T-helper 2 cell treated with Interferon-gamma antibody and Interleukin-4, amounts not matched to agents 5 μg/mL and 100 μg/mL, for 36 hours (primary cell): ENCODE results near the gene SDS.
"Not testable (repeated sequence)": the region's sequence is repeated elsewhere in the genome, so short reads cannot be mapped to it uniquely, and the experiment has no call there.

ENCODE experiments used
- DNase-seq: peaks from one replicate; pipeline ENCODE4 v3.0.0; 2021; ENCODE audit warnings: low spot score
- H3K27ac Mint-ChIP-seq: one replicate; pipeline ENCODE4 v1.8.0; 2021; ENCODE audit warnings: mild to moderate bottlenecking, mixed read lengths
- H3K27me3 Mint-ChIP-seq: one replicate; pipeline ENCODE4 v1.8.0; 2021; ENCODE audit warnings: low read depth, mixed read lengths
- H3K36me3 Mint-ChIP-seq: one replicate; pipeline ENCODE4 v1.8.0; 2021; ENCODE audit warnings: low read depth, mixed read lengths
- H3K4me1 Mint-ChIP-seq: one replicate; pipeline ENCODE4 v1.8.0; 2021; ENCODE audit warnings: low read depth, mixed read lengths
- H3K4me3 Mint-ChIP-seq: one replicate; pipeline ENCODE4 v1.8.0; 2022; ENCODE audit warnings: mild to moderate bottlenecking, moderate library complexity, mixed read lengths
- H3K9me3 Mint-ChIP-seq: one replicate; pipeline ENCODE4 v1.8.0; 2021; ENCODE audit warnings: mixed read lengths

SDS gene

GRCh38 chr12:113369391-113369985, 34.2 kb downstream of the SDS start:
- no peak overlapping the region for H3K4me3 Mint-ChIP-seq
- no peak for DNase-seq
- no peak overlapping the region for H3K27ac Mint-ChIP-seq
- no peaks in the 10 kb centered on the region for H3K9me3 Mint-ChIP-seq
- H3K4me1 Mint-ChIP-seq = peaks cover 6% of the 10 kb centered on the region
- no peaks in the 10 kb centered on the region for H3K27me3 Mint-ChIP-seq
- peaks cover 3% of the 10 kb centered on the region for H3K36me3 Mint-ChIP-seq

- no peak overlapping the region for H3K27ac Mint-ChIP-seq
- no peaks in the 10 kb centered on the region for H3K36me3 Mint-ChIP-seq
- no peaks in the 10 kb centered on the region for H3K27me3 Mint-ChIP-seq
- H3K9me3 Mint-ChIP-seq = no peaks in the 10 kb centered on the region
- no peak overlapping the region for H3K4me3 Mint-ChIP-seq
- no peak for DNase-seq
- H3K4me1 Mint-ChIP-seq = peaks cover 6% of the 10 kb centered on the region
Measured at GRCh38 chr12:113368331-113368730, 35.4 kb downstream of the SDS start.

GRCh38 chr12:113366827-113367226, 36.9 kb downstream of the SDS start:
- Mint-ChIP-seq H3K9me3 (no peaks in the 10 kb centered on the region), H3K4me3 (no peak overlapping the region), H3K27me3 (no peaks in the 10 kb centered on the region), H3K4me1 (peaks cover 6% of the 10 kb centered on the region), H3K36me3 (no peaks in the 10 kb centered on the region), H3K27ac (no peak overlapping the region)
- no peak for DNase-seq

- Mint-ChIP-seq H3K27ac (no peak overlapping the region), H3K9me3 (no peaks in the 10 kb centered on the region), H3K4me1 (peaks cover 2% of the 10 kb centered on the region), H3K27me3 (no peaks in the 10 kb centered on the region), H3K4me3 (no peak overlapping the region), H3K36me3 (no peaks in the 10 kb centered on the region)
- no peak for DNase-seq
Measured at GRCh38 chr12:113365639-113366395, 37.9 kb downstream of the SDS start.

GRCh38 chr12:113364698-113365097, 39.0 kb downstream of the SDS start:
- DNase-seq = no peak
- no peak overlapping the region for H3K27ac Mint-ChIP-seq
- H3K9me3 Mint-ChIP-seq = no peaks in the 10 kb centered on the region
- H3K36me3 Mint-ChIP-seq = no peaks in the 10 kb centered on the region
- no peaks in the 10 kb centered on the region for H3K27me3 Mint-ChIP-seq
- no peaks in the 10 kb centered on the region for H3K4me1 Mint-ChIP-seq
- no peak overlapping the region for H3K4me3 Mint-ChIP-seq

GRCh38 chr12:113361574-113362370, 41.9 kb downstream of the SDS start:
- Mint-ChIP-seq H3K27ac (no peak overlapping the region), H3K9me3 (no peaks in the 10 kb centered on the region), H3K36me3 (no peaks in the 10 kb centered on the region), H3K4me3 (no peak overlapping the region), H3K27me3 (no peaks in the 10 kb centered on the region), H3K4me1 (peaks cover 6% of the 10 kb centered on the region)
- no peak for DNase-seq

- peak; percentile 6 for DNase-seq
- peaks cover 6% of the 10 kb centered on the region for H3K4me1 Mint-ChIP-seq
- H3K9me3 Mint-ChIP-seq = no peaks in the 10 kb centered on the region
- no peak overlapping the region for H3K4me3 Mint-ChIP-seq
- no peaks in the 10 kb centered on the region for H3K27me3 Mint-ChIP-seq
- H3K27ac Mint-ChIP-seq = no peak overlapping the region
- H3K36me3 Mint-ChIP-seq = no peaks in the 10 kb centered on the region
Measured at GRCh38 chr12:113359939-113360748, 43.5 kb downstream of the SDS start.

GRCh38 chr12:113359133-113359938, 44.4 kb downstream of the SDS start:
- Mint-ChIP-seq H3K27me3 (no peaks in the 10 kb centered on the region), H3K9me3 (no peaks in the 10 kb centered on the region), H3K36me3 (no peaks in the 10 kb centered on the region), H3K4me3 (peak overlapping the region; percentile 86), H3K4me1 (peaks cover 6% of the 10 kb centered on the region), H3K27ac (peak overlapping the region; percentile 59)
- DNase-seq = peak; percentile 6

- DNase-seq = peak; percentile 90
- Mint-ChIP-seq H3K9me3 (no peaks in the 10 kb centered on the region), H3K36me3 (no peaks in the 10 kb centered on the region), H3K27ac (peak within 1 kb of the TSS; percentile 79), H3K27me3 (peaks cover 3% of the 10 kb centered on the region), H3K4me1 (peaks cover 6% of the 10 kb centered on the region), H3K4me3 (peak within 1 kb of the TSS; percentile 88)
Measured at GRCh38 chr12:113358381-113359132, 45.1 kb downstream of the SDS start, which contains the start of gene PLBD2. PLBD2 (plus strand) TSS chr12:113358587; CDS start chr12:113358601, 14 bp downstream.

GRCh38 chr12:113354192-113354591, 49.5 kb downstream of the SDS start:
- not testable (repeated sequence) for H3K27ac Mint-ChIP-seq, H3K9me3 Mint-ChIP-seq, H3K36me3 Mint-ChIP-seq, H3K4me3 Mint-ChIP-seq, H3K4me1 Mint-ChIP-seq, DNase-seq
- peaks cover 14% of the 10 kb centered on the region for H3K27me3 Mint-ChIP-seq

GRCh38 chr12:113351089-113351488, 52.6 kb downstream of the SDS start:
- H3K36me3 Mint-ChIP-seq = no peaks in the 10 kb centered on the region
- no peak for DNase-seq
- no peaks in the 10 kb centered on the region for H3K9me3 Mint-ChIP-seq
- peaks cover 16% of the 10 kb centered on the region for H3K27me3 Mint-ChIP-seq
- H3K27ac Mint-ChIP-seq = no peak overlapping the region
- H3K4me1 Mint-ChIP-seq = peaks cover 2% of the 10 kb centered on the region
- no peak overlapping the region for H3K4me3 Mint-ChIP-seq

GRCh38 chr12:113348849-113349536, 54.7 kb downstream of the SDS start:
- Mint-ChIP-seq H3K27me3 (peaks cover 16% of the 10 kb centered on the region), H3K4me1 (peaks cover 2% of the 10 kb centered on the region)

More at GRCh38 chr12:113348849-113349536, 54.7 kb downstream of the SDS start:
- no peaks in the 10 kb centered on the region for H3K9me3 Mint-ChIP-seq
- H3K36me3 Mint-ChIP-seq = no peaks in the 10 kb centered on the region
- H3K4me3 Mint-ChIP-seq = no peak overlapping the region
- no peak overlapping the region for H3K27ac Mint-ChIP-seq
- no peak for DNase-seq
